OCI-LY7 (cell line): ENCODE data around the gene MREG.

Experiments used
- EZH2phosphoT487 ChIP-seq: fragments of 200-600 bp; sonication (generic); IDR thresholded peaks from 2 replicates; pipeline ENCODE4 v1.6.1; 2018; ENCODE audit warnings: low read depth, borderline replicate concordance, mild to moderate bottlenecking, mixed run types, antibody characterized with exemption, low read length, moderate library complexity, mixed read lengths
- TF ChIP-seq, protein P1 (sequence below): fragments of 200-600 bp; sonication (generic); conservative IDR thresholded peaks from 2 replicates; pipeline ENCODE4 v1.5.1; 2014; ENCODE audit warnings: mild to moderate bottlenecking, antibody characterized with exemption, low read length, moderate library complexity, mixed read lengths

DNA sequence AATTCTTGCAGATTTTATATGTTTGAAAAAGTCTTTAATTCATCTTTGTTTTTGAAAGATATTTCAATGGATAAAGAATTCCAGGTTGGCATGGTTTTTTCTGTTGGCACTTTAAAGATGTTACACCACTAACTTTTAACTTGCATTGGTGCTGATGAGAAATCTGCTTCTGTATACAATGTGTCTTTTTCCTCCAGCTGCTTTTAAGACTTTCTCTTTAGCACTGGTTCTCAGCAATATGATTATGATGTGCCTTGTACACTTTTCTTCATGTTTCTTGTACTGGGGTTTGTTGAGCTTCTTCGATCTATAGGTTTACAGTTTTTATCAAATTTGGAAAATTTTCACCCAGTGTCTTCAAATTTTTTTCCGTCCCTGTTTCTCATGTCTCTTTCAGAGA, 39.1 kb upstream of the MREG start:
- TF ChIP-seq, protein P1, sequence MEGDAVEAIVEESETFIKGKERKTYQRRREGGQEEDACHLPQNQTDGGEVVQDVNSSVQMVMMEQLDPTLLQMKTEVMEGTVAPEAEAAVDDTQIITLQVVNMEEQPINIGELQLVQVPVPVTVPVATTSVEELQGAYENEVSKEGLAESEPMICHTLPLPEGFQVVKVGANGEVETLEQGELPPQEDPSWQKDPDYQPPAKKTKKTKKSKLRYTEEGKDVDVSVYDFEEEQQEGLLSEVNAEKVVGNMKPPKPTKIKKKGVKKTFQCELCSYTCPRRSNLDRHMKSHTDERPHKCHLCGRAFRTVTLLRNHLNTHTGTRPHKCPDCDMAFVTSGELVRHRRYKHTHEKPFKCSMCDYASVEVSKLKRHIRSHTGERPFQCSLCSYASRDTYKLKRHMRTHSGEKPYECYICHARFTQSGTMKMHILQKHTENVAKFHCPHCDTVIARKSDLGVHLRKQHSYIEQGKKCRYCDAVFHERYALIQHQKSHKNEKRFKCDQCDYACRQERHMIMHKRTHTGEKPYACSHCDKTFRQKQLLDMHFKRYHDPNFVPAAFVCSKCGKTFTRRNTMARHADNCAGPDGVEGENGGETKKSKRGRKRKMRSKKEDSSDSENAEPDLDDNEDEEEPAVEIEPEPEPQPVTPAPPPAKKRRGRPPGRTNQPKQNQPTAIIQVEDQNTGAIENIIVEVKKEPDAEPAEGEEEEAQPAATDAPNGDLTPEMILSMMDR, result no peak
- no peak for TF ChIP-seq EZH2phosphoT487
